ENCODE results near the gene NXPE4.

NXPE4 gene

DNA sequence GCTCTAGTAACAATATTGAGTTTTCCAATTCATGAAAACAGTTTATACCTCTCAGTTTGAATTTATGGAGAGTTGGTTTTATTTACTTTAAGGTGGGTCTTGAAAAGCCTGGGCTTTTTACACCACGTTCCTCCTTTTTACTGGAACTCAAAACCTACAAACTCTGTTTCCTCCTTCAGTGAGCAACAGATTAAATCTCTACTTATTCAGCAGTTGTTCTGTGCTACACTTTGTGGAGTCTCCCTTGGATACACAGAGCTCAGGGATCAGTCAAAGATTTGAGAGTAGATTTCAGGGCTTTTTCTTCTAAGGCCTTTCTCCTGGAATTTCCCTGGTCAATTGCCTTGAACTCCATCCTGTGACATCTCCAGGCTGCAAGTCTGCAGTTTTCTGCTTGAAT, 39.5 kb downstream of the NXPE4 start:
- no peak for DNase-seq

DNA sequence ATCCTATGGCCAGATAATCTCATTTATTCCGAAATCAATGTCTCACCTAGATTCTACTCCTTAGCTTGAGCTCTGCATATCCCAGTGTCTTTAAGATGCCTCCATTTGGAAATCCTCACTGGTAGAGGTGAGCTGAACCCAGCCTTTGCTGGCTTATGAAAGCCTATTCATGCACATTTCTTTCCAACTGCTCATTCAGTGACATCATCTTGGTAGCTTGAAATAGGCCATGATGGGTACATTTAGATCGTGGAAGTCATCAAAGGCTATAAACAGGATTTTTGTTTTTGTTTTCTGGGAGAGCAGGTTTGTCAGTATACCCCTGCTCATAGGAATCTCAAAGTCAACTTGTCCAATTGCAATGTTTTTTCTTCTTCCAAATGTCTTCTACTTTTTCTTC, 41.9 kb downstream of the NXPE4 start:
- DNase-seq, result no peak

DNA sequence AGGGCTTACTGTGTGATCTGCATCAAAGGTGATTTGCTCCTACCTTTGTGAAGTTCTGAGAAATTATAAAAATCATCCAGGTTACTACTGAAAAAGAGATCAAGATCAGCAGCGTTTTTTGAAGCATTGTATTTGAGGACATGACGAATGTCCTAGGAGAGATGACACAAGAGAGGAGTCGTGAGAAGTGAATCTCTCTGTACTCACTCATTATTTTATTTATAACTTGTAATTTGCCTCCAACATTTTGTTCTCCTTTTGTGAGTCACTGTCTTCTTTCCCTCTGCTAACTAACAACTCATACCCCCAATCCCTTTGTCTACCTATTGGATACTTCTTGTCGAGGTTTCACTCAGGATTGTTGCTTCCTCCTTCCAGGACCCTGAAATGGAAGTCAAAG, 44.5 kb downstream of the NXPE4 start:
- DNase-seq, result no peak

DNA sequence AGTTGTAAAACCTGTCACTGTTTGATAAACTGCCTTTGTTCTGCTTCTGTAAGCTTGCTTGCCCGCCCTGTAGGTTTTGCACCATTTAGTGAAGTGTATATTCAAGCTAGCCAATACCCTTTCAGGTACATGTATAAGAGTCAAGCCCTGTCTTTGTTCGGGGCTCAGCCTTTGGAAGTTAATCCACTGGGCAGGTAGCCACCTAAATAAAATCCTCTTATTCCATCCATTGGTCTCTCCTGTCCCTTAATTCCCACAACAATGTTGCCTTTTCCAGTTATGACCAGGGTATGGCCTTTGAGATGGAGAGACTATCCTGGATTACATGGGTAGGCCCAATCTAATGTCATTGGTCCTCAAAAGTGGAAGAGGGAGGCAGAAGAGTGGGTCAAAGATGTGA, 69.9 kb downstream of the NXPE4 start:
- DNase-seq, result no peak

DNA sequence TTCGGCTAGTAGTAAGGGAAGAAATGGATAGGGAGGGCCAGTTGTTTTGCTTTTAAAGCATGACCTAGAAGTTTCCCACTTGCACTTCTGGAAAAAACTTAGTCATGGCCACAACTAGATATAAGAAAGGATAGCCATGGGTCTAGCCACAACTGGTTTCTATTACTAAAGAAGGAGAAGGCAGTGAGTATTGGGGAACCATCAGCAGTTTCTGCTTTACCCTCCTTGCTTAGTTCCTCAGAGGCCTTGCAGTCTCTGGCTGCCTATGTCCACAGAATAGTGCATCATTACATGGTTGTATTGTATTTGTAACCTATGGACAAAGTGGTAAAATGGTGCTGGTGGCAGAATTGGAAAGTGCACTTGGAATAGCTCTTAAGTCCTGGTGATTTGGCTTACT, 71.5 kb downstream of the NXPE4 start:
- DNase-seq, result no peak

DNA sequence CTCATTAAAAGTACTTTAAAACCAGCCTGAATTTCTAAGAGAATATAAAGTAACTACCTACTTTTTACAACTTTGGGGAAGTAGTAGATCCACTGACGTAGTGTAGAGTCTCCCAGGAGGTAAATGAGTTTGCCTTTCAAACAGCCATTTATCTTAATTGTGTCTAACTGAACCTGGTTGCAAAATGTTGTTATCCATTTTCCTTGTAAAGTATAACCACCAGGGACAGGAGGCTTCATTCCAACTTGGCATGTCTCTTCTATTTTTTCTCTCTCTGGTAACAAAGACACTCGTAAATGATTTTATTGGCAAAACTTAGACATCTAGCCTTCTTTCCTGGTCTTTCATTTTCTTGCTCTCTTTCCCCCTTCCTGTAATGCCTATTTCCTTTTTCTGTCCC, 72.8 kb downstream of the NXPE4 start:
- DNase-seq, result no peak
